Measurements from ENCODE around the gene GAMT. TPM values are rescaled to one million over a fixed set of nuclear protein-coding genes. Genes with fewer than 3 reads are reported as not detected.
A peak's percentile ranks its signal among the peaks of the same experiment; 100 is the strongest.

The GAMT gene
- total RNA-seq, 3 donors from 2014 or later, result 1.6 to 7.0 (median 2.1) TPM

- H3K36me3 ChIP-seq (ENCODE audit: low read depth), result peaks cover 8% of the 10 kb centered on the region
- ATAC-seq, result peak; percentile 46
- intact Hi-C loops (cut with DNase I, micrococcal nuclease), result no loop called here
- no peaks in the 10 kb centered on the region for H3K4me1 ChIP-seq (ENCODE audit: low read depth)
- no peak for DNase-seq
- TF ChIP-seq CTCF (IDR thresholded peaks at IDR 0.05), result no peak
- H3K9me3 ChIP-seq, result no peaks in the 10 kb centered on the region
- no peak overlapping the region for H3K4me3 ChIP-seq
Measured at GRCh38 chr19:1363599-1363998, 37.7 kb downstream of the GAMT start.

- Histone ChIP-seq H3K9me3 (no peaks in the 10 kb centered on the region), H3K4me1 (ENCODE audit: low read depth) (no peaks in the 10 kb centered on the region), H3K4me3 (no peak overlapping the region), H3K36me3 (ENCODE audit: low read depth) (peaks cover 7% of the 10 kb centered on the region)
- TF ChIP-seq CTCF (IDR thresholded peaks at IDR 0.05), result no peak
- ATAC-seq (no peak), DNase-seq (no peak)
- intact Hi-C loops (cut with DNase I, micrococcal nuclease), result no loop called here
Measured at GRCh38 chr19:1362387-1363257, 38.7 kb downstream of the GAMT start.

GRCh38 chr19:1361601-1362386, 39.5 kb downstream of the GAMT start:
- no peaks in the 10 kb centered on the region for H3K4me1 ChIP-seq (ENCODE audit: low read depth)
- ATAC-seq (no peak), DNase-seq (no peak)
- peaks cover 5% of the 10 kb centered on the region for H3K36me3 ChIP-seq (ENCODE audit: low read depth)
- no peak overlapping the region for H3K4me3 ChIP-seq
- no peak for TF ChIP-seq CTCF (IDR thresholded peaks at IDR 0.05)
- no peaks in the 10 kb centered on the region for H3K9me3 ChIP-seq
- intact Hi-C loops (cut with DNase I, micrococcal nuclease), result no loop called here

GRCh38 chr19:1360818-1361461, 40.4 kb downstream of the GAMT start:
- Histone ChIP-seq H3K36me3 (ENCODE audit: low read depth) (peaks cover 5% of the 10 kb centered on the region), H3K4me1 (ENCODE audit: low read depth) (peaks cover 7% of the 10 kb centered on the region), H3K4me3 (no peak overlapping the region), H3K9me3 (no peaks in the 10 kb centered on the region)
- TF ChIP-seq CTCF (IDR thresholded peaks at IDR 0.05), result no peak
- DNase-seq (peak in 2 of 3 donors; percentile 29 to 57), ATAC-seq (peak; percentile 45)
- intact Hi-C loops (cut with DNase I, micrococcal nuclease), result no loop called here

GRCh38 chr19:1360126-1360817, 41.1 kb downstream of the GAMT start:
- Histone ChIP-seq H3K4me3 (no peak overlapping the region), H3K9me3 (no peaks in the 10 kb centered on the region), H3K4me1 (ENCODE audit: low read depth) (peaks cover 10% of the 10 kb centered on the region), H3K36me3 (ENCODE audit: low read depth) (no peaks in the 10 kb centered on the region)
- DNase-seq (no peak), ATAC-seq (no peak)
- TF ChIP-seq CTCF (IDR thresholded peaks at IDR 0.05), result no peak
- intact Hi-C loops (cut with DNase I, micrococcal nuclease), result no loop called here

Measured in mucosa of descending colon (tissue), 3 donors.